ENCODE data around the gene MIS18A.

- TF ChIP-seq RAD21 (IDR thresholded peaks at IDR 0.05; ENCODE audit: low read depth) (no peak), YY1 (IDR thresholded peaks at IDR 0.05; ENCODE audit: low read depth) (no peak), FOXM1 (IDR thresholded peaks at IDR 0.05; ENCODE audit: borderline replicate concordance, low read depth) (no peak), CREB1 (IDR thresholded peaks at IDR 0.05; ENCODE audit: low read depth) (no peak), CEBPB (IDR thresholded peaks at IDR 0.05) (no peak), EP300 (IDR thresholded peaks at IDR 0.05; ENCODE audit: borderline replicate concordance) (no peak), EGR1 (IDR thresholded peaks at IDR 0.05) (no peak), MAX (IDR thresholded peaks at IDR 0.05) (no peak), NFIC (IDR thresholded peaks at IDR 0.05) (no peak)
- TF ChIP-seq, protein P1, sequence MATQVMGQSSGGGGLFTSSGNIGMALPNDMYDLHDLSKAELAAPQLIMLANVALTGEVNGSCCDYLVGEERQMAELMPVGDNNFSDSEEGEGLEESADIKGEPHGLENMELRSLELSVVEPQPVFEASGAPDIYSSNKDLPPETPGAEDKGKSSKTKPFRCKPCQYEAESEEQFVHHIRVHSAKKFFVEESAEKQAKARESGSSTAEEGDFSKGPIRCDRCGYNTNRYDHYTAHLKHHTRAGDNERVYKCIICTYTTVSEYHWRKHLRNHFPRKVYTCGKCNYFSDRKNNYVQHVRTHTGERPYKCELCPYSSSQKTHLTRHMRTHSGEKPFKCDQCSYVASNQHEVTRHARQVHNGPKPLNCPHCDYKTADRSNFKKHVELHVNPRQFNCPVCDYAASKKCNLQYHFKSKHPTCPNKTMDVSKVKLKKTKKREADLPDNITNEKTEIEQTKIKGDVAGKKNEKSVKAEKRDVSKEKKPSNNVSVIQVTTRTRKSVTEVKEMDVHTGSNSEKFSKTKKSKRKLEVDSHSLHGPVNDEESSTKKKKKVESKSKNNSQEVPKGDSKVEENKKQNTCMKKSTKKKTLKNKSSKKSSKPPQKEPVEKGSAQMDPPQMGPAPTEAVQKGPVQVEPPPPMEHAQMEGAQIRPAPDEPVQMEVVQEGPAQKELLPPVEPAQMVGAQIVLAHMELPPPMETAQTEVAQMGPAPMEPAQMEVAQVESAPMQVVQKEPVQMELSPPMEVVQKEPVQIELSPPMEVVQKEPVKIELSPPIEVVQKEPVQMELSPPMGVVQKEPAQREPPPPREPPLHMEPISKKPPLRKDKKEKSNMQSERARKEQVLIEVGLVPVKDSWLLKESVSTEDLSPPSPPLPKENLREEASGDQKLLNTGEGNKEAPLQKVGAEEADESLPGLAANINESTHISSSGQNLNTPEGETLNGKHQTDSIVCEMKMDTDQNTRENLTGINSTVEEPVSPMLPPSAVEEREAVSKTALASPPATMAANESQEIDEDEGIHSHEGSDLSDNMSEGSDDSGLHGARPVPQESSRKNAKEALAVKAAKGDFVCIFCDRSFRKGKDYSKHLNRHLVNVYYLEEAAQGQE (IDR thresholded peaks at IDR 0.05; ENCODE audit: low read depth), result no peak
Observed at GRCh38 chr21:32319012-32319411, 40.2 kb upstream of the MIS18A start.
